ENCODE data around the gene GRK3.
"Not testable (repeated sequence)": the region's sequence is repeated elsewhere in the genome, so short reads cannot be mapped to it uniquely, and the experiment has no call there.

GRK3 gene

GRCh38 chr22:25552405-25552804 is 12.1 kb upstream of the GRK3 start:
- not testable (repeated sequence) for DNase-seq

GRCh38 chr22:25553131-25553530 is 11.3 kb upstream of the GRK3 start:
- DNase-seq = no peak

- DNase-seq = no peak
Measured at GRCh38 chr22:25554238-25554671, 10.2 kb upstream of the GRK3 start.

GRCh38 chr22:25554689-25555088 is 9.8 kb upstream of the GRK3 start:
- no peak for DNase-seq

GRCh38 chr22:25555586-25555985 is 8.9 kb upstream of the GRK3 start:
- DNase-seq = peak; percentile 55

- no peak for DNase-seq
Measured at GRCh38 chr22:25557218-25557617, 7.3 kb upstream of the GRK3 start.

- no peak for DNase-seq
Measured at GRCh38 chr22:25558341-25558740, 6.1 kb upstream of the GRK3 start.

- not testable (repeated sequence) for DNase-seq
Measured at GRCh38 chr22:25559910-25560309, 4.6 kb upstream of the GRK3 start.

- not testable (repeated sequence) for DNase-seq
Measured at GRCh38 chr22:25561182-25561581, 3.3 kb upstream of the GRK3 start.

- not testable (repeated sequence) for DNase-seq
Measured at GRCh38 chr22:25561927-25562326, 2.5 kb upstream of the GRK3 start.

- DNase-seq = not testable (repeated sequence)
Measured at GRCh38 chr22:25562966-25563760, 1.3 kb upstream of the GRK3 start.

- DNase-seq = no peak
Measured at GRCh38 chr22:25563761-25564319, 635 bp upstream of the GRK3 start.

GRCh38 chr22:25564979-25565677 is 653 bp downstream of the GRK3 start:
- peak; percentile 69 for DNase-seq

GRCh38 chr22:25566186-25566897 is 1.9 kb downstream of the GRK3 start:
- DNase-seq = no peak

GRCh38 chr22:25566898-25567235 is 2.4 kb downstream of the GRK3 start:
- no peak for DNase-seq

- no peak for DNase-seq
Measured at GRCh38 chr22:25567251-25567675, 2.8 kb downstream of the GRK3 start.

- not testable (repeated sequence) for DNase-seq
Measured at GRCh38 chr22:25568066-25568465, 3.6 kb downstream of the GRK3 start.

GRCh38 chr22:25569361-25569760 is 4.9 kb downstream of the GRK3 start:
- peak; percentile 55 for DNase-seq

- DNase-seq = no peak
Measured at GRCh38 chr22:25569983-25570382, 5.5 kb downstream of the GRK3 start.

- DNase-seq = no peak
Measured at GRCh38 chr22:25570486-25570885, 6.0 kb downstream of the GRK3 start.

- DNase-seq = not testable (repeated sequence)
Measured at GRCh38 chr22:25571969-25572707, 7.7 kb downstream of the GRK3 start.

- no peak for DNase-seq
Measured at GRCh38 chr22:25572708-25573171, 8.3 kb downstream of the GRK3 start.

Measured in right forelimb (tissue), 1 donor.